ENCODE data around the gene XNDC1N.
A peak's percentile ranks its signal among the peaks of the same experiment; 100 is the strongest.

The XNDC1N gene

GRCh38 chr11:71927820-71928736 is at the start of gene XNDC1N:
XNDC1N (minus strand) TSS chr11:71928594; CDS start chr11:71923353, 5,241 bp downstream.
- peak; percentile 40 to 68 for DNase-seq (ENCODE audit: low read depth in 2 of 2)

GRCh38 chr11:71977743-71978418 is 49.5 kb upstream of the XNDC1N start:
- DNase-seq (ENCODE audit: low read depth in 2 of 2) = peak; percentile 32 to 33

- DNase-seq (ENCODE audit: low read depth in 2 of 2) = no peak
Observed at GRCh38 chr11:71977090-71977489, 48.7 kb upstream of the XNDC1N start.

GRCh38 chr11:71976551-71976950 is 48.2 kb upstream of the XNDC1N start:
- no peak for DNase-seq (ENCODE audit: low read depth in 2 of 2)

GRCh38 chr11:71971680-71972079 is 43.3 kb upstream of the XNDC1N start:
- no peak for DNase-seq (ENCODE audit: low read depth in 2 of 2)

- no peak for DNase-seq (ENCODE audit: low read depth in 2 of 2)
Observed at GRCh38 chr11:71964641-71965040, 36.2 kb upstream of the XNDC1N start.

- no peak for DNase-seq (ENCODE audit: low read depth in 2 of 2)
Observed at GRCh38 chr11:71963468-71963867, 35.1 kb upstream of the XNDC1N start.

- DNase-seq (ENCODE audit: low read depth in 2 of 2) = no peak
Observed at GRCh38 chr11:71962428-71963038, 34.1 kb upstream of the XNDC1N start.

GRCh38 chr11:71955898-71956456 is 27.6 kb upstream of the XNDC1N start:
- no peak for DNase-seq (ENCODE audit: low read depth in 2 of 2)

GRCh38 chr11:71951741-71952310 is 23.4 kb upstream of the XNDC1N start:
- DNase-seq (ENCODE audit: low read depth in 2 of 2) = no peak

GRCh38 chr11:71949034-71949433 is 20.6 kb upstream of the XNDC1N start:
- DNase-seq (ENCODE audit: low read depth in 2 of 2) = no peak

GRCh38 chr11:71948314-71949027 is 20.1 kb upstream of the XNDC1N start:
- no peak for DNase-seq (ENCODE audit: low read depth in 2 of 2)

GRCh38 chr11:71947498-71947897 is 19.1 kb upstream of the XNDC1N start:
- DNase-seq (ENCODE audit: low read depth in 2 of 2) = no peak

- no peak for DNase-seq (ENCODE audit: low read depth in 2 of 2)
Observed at GRCh38 chr11:71946144-71946571, 17.8 kb upstream of the XNDC1N start.

GRCh38 chr11:71940561-71941219 is 12.3 kb upstream of the XNDC1N start:
- DNase-seq (ENCODE audit: low read depth in 2 of 2) = no peak

- DNase-seq (ENCODE audit: low read depth in 2 of 2) = no peak
Observed at GRCh38 chr11:71937826-71938225, 9.4 kb upstream of the XNDC1N start.

- no peak for DNase-seq (ENCODE audit: low read depth in 2 of 2)
Observed at GRCh38 chr11:71936825-71937224, 8.4 kb upstream of the XNDC1N start.

GRCh38 chr11:71935338-71935925 is 7.0 kb upstream of the XNDC1N start:
- no peak for DNase-seq (ENCODE audit: low read depth in 2 of 2)

GRCh38 chr11:71934213-71934612 is 5.8 kb upstream of the XNDC1N start:
- no peak for DNase-seq (ENCODE audit: low read depth in 2 of 2)

Measured in activated CD4-positive, alpha-beta T cell treated with anti-CD3 and anti-CD28 coated beads for 24 hours (primary cell).